ENCODE measurements around the gene ADM2. TPM values are rescaled to one million over a fixed set of nuclear protein-coding genes. Genes with fewer than 3 reads are reported as not detected.

Gene ADM2
- total and polyA plus RNA-seq, 2 of the 13 experiments (the other 11 are each of a cell fraction or from before 2014, with no cell fraction given): 1.2 to 3.0 TPM

DNA sequence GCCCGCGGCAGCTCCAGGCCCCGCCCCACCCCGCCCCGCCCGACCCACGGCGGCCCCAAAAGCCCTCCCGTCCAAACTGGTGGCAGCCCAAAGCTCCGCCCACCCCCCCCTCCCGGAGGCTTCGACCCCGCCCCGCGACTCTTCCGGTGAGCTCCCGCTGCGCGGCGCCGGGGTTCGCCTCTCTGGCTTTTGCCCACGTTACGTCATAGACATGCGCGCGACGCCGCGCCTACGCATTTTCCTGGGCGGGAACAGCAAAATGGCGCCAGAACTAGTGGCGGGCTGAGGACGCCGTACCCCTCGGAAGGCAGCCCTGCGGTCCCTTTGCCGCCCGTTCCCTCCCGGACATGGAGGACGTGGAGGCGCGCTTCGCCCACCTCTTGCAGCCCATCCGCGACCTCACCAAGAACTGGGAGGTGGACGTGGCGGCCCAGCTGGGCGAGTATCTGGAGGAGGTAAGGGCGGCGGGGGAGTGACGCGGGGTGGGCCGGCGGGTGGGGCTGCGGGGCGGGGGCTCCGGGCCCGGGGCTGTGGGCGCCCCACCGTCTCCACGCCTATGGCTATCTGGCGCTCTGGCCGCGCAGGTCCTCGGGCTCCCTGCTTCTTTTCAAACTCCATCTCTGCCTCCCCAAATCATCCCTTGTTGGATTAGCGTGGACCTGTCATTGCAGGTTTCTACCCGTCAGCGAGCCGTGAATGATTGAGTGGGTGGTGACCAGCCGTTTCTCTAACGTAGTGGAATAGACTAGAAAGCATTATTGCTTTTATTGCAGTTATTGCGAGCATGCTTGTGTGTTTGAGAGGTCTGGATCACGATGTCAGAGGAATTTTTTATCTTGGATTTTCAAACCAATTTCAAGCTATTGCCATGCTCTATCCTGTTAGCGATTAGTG lies 26.9 kb downstream of the ADM2 start, which contains the start of gene NCAPH2 (continued):
- TF ChIP-seq ELF1 (CRISPR knock-in tag; IDR thresholded peaks at IDR 0.05): peak; percentile 81
- TF ChIP-seq ZNF441 (CRISPR knock-in tag; IDR thresholded peaks at IDR 0.05; ENCODE audit: borderline replicate concordance): peak; percentile 24; the same call in 1 of the 2 replicates
- no peak for TF ChIP-seq ZBTB20 (CRISPR knock-in tag; IDR thresholded peaks at IDR 0.05; ENCODE audit: borderline replicate concordance, low read depth)
- TF ChIP-seq ZNF160 (CRISPR knock-in tag; IDR thresholded peaks at IDR 0.05): 0 out of 2 replicates have a peak, but pooled peaks have one; percentile 52
- TF ChIP-seq NFE2L1 (CRISPR knock-in tag; IDR thresholded peaks at IDR 0.05; ENCODE audit: borderline replicate concordance): no peak
- TF ChIP-seq ZFY (CRISPR knock-in tag; IDR thresholded peaks at IDR 0.05): no peak
- 0 out of 2 replicates have a peak, but pooled peaks have one; percentile 32 for TF ChIP-seq ZNF792 (CRISPR knock-in tag; IDR thresholded peaks at IDR 0.05)
- no peak for TF ChIP-seq ZNF17 (CRISPR knock-in tag; IDR thresholded peaks at IDR 0.05)
- TF ChIP-seq ZBTB7A (CRISPR knock-in tag; IDR thresholded peaks at IDR 0.05): peak; percentile 76
- TF ChIP-seq KAT7 (CRISPR knock-in tag; IDR thresholded peaks at IDR 0.05; ENCODE audit: borderline replicate concordance): no peak
- TF ChIP-seq, protein P1, sequence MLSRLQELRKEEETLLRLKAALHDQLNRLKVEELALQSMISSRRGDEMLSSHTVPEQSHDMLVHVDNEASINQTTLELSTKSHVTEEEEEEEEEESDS (CRISPR knock-in tag; IDR thresholded peaks at IDR 0.05; ENCODE audit: borderline replicate concordance): no peak
- TF ChIP-seq CCDC6 (CRISPR knock-in tag; IDR thresholded peaks at IDR 0.05): peak; percentile 64; the same call in 1 of the 2 replicates
- TF ChIP-seq, protein P2, sequence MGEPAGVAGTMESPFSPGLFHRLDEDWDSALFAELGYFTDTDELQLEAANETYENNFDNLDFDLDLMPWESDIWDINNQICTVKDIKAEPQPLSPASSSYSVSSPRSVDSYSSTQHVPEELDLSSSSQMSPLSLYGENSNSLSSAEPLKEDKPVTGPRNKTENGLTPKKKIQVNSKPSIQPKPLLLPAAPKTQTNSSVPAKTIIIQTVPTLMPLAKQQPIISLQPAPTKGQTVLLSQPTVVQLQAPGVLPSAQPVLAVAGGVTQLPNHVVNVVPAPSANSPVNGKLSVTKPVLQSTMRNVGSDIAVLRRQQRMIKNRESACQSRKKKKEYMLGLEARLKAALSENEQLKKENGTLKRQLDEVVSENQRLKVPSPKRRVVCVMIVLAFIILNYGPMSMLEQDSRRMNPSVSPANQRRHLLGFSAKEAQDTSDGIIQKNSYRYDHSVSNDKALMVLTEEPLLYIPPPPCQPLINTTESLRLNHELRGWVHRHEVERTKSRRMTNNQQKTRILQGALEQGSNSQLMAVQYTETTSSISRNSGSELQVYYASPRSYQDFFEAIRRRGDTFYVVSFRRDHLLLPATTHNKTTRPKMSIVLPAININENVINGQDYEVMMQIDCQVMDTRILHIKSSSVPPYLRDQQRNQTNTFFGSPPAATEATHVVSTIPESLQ (CRISPR knock-in tag; conservative IDR thresholded peaks at IDR 0.05): 0 out of 2 replicates have a peak, but pooled peaks have one; percentile 37
- no peak for TF ChIP-seq ZSCAN31 (CRISPR knock-in tag; IDR thresholded peaks at IDR 0.05; ENCODE audit: low read depth)
- peak; percentile 27; the same call in 1 of the 2 replicates for TF ChIP-seq ZNF138 (CRISPR knock-in tag; IDR thresholded peaks at IDR 0.05; ENCODE audit: low read depth)
- TF ChIP-seq, protein P3, sequence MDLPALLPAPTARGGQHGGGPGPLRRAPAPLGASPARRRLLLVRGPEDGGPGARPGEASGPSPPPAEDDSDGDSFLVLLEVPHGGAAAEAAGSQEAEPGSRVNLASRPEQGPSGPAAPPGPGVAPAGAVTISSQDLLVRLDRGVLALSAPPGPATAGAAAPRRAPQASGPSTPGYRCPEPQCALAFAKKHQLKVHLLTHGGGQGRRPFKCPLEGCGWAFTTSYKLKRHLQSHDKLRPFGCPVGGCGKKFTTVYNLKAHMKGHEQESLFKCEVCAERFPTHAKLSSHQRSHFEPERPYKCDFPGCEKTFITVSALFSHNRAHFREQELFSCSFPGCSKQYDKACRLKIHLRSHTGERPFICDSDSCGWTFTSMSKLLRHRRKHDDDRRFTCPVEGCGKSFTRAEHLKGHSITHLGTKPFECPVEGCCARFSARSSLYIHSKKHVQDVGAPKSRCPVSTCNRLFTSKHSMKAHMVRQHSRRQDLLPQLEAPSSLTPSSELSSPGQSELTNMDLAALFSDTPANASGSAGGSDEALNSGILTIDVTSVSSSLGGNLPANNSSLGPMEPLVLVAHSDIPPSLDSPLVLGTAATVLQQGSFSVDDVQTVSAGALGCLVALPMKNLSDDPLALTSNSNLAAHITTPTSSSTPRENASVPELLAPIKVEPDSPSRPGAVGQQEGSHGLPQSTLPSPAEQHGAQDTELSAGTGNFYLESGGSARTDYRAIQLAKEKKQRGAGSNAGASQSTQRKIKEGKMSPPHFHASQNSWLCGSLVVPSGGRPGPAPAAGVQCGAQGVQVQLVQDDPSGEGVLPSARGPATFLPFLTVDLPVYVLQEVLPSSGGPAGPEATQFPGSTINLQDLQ (CRISPR knock-in tag; IDR thresholded peaks at IDR 0.05): no peak
- TF ChIP-seq MXI1 (IDR thresholded peaks at IDR 0.05; ENCODE audit: borderline replicate concordance, low read depth, low read length): peak; percentile 86; the same call in 1 of the 3 replicates
- no peak for TF ChIP-seq ZNF337 (CRISPR knock-in tag; IDR thresholded peaks at IDR 0.05; ENCODE audit: borderline replicate concordance, low read depth)
- TF ChIP-seq KDM5A (IDR thresholded peaks at IDR 0.05; ENCODE audit: borderline replicate concordance, low read length): peak; percentile 96
- TF ChIP-seq FOXJ3 (CRISPR knock-in tag; IDR thresholded peaks at IDR 0.05; ENCODE audit: borderline replicate concordance): no peak
- no peak for TF ChIP-seq ZNF326 (CRISPR knock-in tag; IDR thresholded peaks at IDR 0.05; ENCODE audit: borderline replicate concordance)
- no peak for TF ChIP-seq ZNF558 (CRISPR knock-in tag; IDR thresholded peaks at IDR 0.05; ENCODE audit: borderline replicate concordance)
- TF ChIP-seq, protein P4, sequence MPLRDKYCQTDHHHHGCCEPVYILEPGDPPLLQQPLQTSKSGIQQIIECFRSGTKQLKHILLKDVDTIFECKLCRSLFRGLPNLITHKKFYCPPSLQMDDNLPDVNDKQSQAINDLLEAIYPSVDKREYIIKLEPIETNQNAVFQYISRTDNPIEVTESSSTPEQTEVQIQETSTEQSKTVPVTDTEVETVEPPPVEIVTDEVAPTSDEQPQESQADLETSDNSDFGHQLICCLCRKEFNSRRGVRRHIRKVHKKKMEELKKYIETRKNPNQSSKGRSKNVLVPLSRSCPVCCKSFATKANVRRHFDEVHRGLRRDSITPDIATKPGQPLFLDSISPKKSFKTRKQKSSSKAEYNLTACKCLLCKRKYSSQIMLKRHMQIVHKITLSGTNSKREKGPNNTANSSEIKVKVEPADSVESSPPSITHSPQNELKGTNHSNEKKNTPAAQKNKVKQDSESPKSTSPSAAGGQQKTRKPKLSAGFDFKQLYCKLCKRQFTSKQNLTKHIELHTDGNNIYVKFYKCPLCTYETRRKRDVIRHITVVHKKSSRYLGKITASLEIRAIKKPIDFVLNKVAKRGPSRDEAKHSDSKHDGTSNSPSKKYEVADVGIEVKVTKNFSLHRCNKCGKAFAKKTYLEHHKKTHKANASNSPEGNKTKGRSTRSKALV (CRISPR knock-in tag; IDR thresholded peaks at IDR 0.05): no peak

All from HepG2 (cell line).